Lower lobe of right lung (tissue), 2 donors: ENCODE results near the gene RBX1. TPM values are rescaled to one million over a fixed set of nuclear protein-coding genes. Genes with fewer than 3 reads are reported as not detected.

Experiments
- ATAC-seq, 2 donors: fragments of 200-7000 bp; cut with Tn5 transposase; one replicate each; pipeline ENCODE4 v1.9.1; 2020 to 2022; ENCODE audit warnings: mild to moderate bottlenecking in 2 of 2, moderate library complexity in 2 of 2
- DNase-seq: peaks from one replicate; pipeline ENCODE4 v3.0.0-alpha.2; 2020
- H3K27ac ChIP-seq: fragments of 200-600 bp; one replicate; pipeline ENCODE4 v1.8.0; 2022
- H3K27me3 ChIP-seq: fragments of 200-600 bp; one replicate; pipeline ENCODE4 v1.8.0; 2022; ENCODE audit warnings: low read depth
- H3K36me3 ChIP-seq: fragments of 200-600 bp; one replicate; pipeline ENCODE4 v1.8.0; 2022; ENCODE audit warnings: mild to moderate bottlenecking
- H3K4me1 ChIP-seq: fragments of 200-600 bp; one replicate; pipeline ENCODE4 v1.8.0; 2022
- H3K4me3 ChIP-seq: fragments of 200-600 bp; one replicate; pipeline ENCODE4 v1.8.0; 2022; ENCODE audit warnings: mild to moderate bottlenecking
- H3K9me3 ChIP-seq: fragments of 200-600 bp; one replicate; pipeline ENCODE4 v1.8.0; 2022
- CTCF ChIP-seq: fragments of 200-600 bp; IDR thresholded peaks from one replicate; pipeline ENCODE4 v1.8.0; 2022; ENCODE audit warnings: antibody characterized with exemption, mild to moderate bottlenecking
- intact Hi-C: fragments of 100-400 bp; cut with DNase I; formaldehyde crosslinking; loops from one replicate; pipeline ENCODE4 v1.11.0; 2022
- total RNA-seq: library from RNA; stranded (reverse); fragmentation: NEBNext Ultra II Directional; extraction: Animal tissue kit (Norgen Biotek cat#: 25700); gene quantifications from one replicate; pipeline ENCODE4 v1.2.1, GENCODE V29; 2021
- donor health status: DM: no; HTN: yes; CAD: no; lungs with severe emphysema.

The RBX1 gene
- total RNA-seq, 1 donor from 2014 or later: 46.7 TPM

DNA sequence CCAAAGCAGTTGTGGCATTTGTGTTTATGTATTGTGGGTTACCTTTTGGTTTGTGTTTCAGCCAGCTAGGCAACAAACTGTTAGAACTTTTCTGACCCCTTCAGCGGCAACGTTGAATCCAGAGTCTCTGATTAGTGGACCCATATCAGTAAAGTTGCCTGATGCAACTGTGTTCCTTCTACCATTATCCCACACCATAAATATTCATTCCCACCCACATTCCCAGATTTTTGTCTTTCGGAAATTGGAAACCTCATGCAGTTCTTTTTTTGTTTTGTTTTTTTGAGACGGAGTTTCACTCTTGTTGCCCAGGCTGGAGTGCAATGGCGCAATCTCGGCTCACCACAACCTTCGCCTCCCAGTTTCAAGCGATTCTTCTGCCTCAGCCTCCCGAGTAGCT lies 30.7 kb upstream of the RBX1 start:
- Histone ChIP-seq H3K36me3 (peaks cover 70% of the 10 kb centered on the region), H3K27ac (no peak overlapping the region), H3K27me3 (no peaks in the 10 kb centered on the region), H3K9me3 (no peaks in the 10 kb centered on the region), H3K4me3 (no peak overlapping the region), H3K4me1 (peaks cover 4% of the 10 kb centered on the region)
- DNase-seq (no peak), ATAC-seq (no peak)
- no peak for TF ChIP-seq CTCF
- intact Hi-C loops: loop anchor here (10.0 kb wide), 1 partner anchor 194 kb away; no protein-coding TSS in a partner anchor

DNA sequence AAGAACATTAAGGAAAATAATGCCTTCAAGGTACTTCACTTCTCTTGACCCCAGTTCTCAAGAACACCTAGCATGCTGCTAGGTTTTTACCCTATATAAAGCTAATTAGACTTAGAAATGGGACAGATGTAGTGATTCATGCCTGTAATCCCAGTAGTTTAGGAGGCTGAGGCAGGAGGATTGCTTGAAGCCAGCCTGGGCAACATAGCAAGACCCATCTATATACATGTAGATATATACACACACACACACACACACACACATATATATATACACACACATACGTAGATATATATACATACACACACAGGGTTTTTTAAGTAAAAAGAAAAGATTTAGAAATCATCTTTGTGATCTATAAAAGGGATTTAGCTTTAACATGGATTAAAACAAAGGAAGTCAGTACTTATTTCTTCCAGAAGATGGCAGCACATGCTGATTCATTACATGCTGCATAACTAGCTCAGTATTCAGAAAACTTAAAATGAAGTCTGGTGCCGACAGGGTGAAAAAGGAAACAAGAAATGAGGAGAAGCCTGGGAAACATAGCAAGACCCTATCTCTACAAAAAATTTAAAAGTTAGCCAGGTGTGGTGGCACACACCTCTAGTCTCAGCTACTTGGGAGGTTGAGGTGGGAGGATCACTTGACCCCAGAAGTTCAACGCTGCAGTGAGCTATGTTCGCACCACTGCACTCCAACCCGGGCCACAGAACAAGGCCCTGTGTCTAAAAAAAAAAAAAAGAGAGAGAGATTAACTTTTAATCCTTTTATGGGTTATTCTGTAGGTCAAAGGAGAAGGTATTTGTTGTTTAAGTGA lies 28.5 kb upstream of the RBX1 start:
- TF ChIP-seq CTCF: peak; percentile 77
- H3K4me1 ChIP-seq: peaks cover 4% of the 10 kb centered on the region
- H3K36me3 ChIP-seq: peaks cover 68% of the 10 kb centered on the region
- intact Hi-C loops: loop anchor here (10.0 kb wide), 1 partner anchor 192 kb away; no protein-coding TSS in a partner anchor
- no peaks in the 10 kb centered on the region for H3K27me3 ChIP-seq
- H3K27ac ChIP-seq: no peak overlapping the region
- no peak overlapping the region for H3K4me3 ChIP-seq
- no peaks in the 10 kb centered on the region for H3K9me3 ChIP-seq
- DNase-seq: no peak
- ATAC-seq: peak; percentile 83

GRCh38 chr22:40928657-40929056 lies 22.5 kb upstream of the RBX1 start:
- peaks cover 49% of the 10 kb centered on the region for H3K36me3 ChIP-seq
- intact Hi-C loops: loop anchor here (10.0 kb wide), 1 partner anchor 186 kb away; no protein-coding TSS in a partner anchor
- no peak for ATAC-seq

GRCh38 chr22:40932396-40932795 lies 18.8 kb upstream of the RBX1 start:
- Histone ChIP-seq H3K4me3 (no peak overlapping the region), H3K9me3 (no peaks in the 10 kb centered on the region), H3K27me3 (no peaks in the 10 kb centered on the region), H3K27ac (no peak overlapping the region), H3K36me3 (peaks cover 18% of the 10 kb centered on the region), H3K4me1 (no peaks in the 10 kb centered on the region)
- DNase-seq: no peak
- no peak for ATAC-seq
- intact Hi-C loops: no loop called here
- no peak for TF ChIP-seq CTCF

More at GRCh38 chr22:40928657-40929056, 22.5 kb upstream of the RBX1 start:
- no peak for DNase-seq
- Histone ChIP-seq H3K4me3 (no peak overlapping the region), H3K4me1 (no peaks in the 10 kb centered on the region), H3K27me3 (no peaks in the 10 kb centered on the region), H3K9me3 (no peaks in the 10 kb centered on the region), H3K27ac (no peak overlapping the region)
- TF ChIP-seq CTCF: no peak

GRCh38 chr22:40939202-40939601 lies 12.0 kb upstream of the RBX1 start:
- no peak for DNase-seq
- TF ChIP-seq CTCF: no peak
- Histone ChIP-seq H3K27ac (no peak overlapping the region), H3K4me3 (no peak overlapping the region), H3K27me3 (no peaks in the 10 kb centered on the region), H3K4me1 (no peaks in the 10 kb centered on the region), H3K9me3 (no peaks in the 10 kb centered on the region), H3K36me3 (no peaks in the 10 kb centered on the region)
- no peak for ATAC-seq
- intact Hi-C loops: no loop called here
